SK-N-SH (cell line): ENCODE data around the gene KAT8. TPM values are rescaled to one million over a fixed set of nuclear protein-coding genes. Genes with fewer than 3 reads are reported as not detected.
A peak's percentile ranks its signal among the peaks of the same experiment; 100 is the strongest.

Experiments
- CTCF ChIA-PET: fragments of 300-600, 350-600 bp; formaldehyde crosslinking; extraction: SDS; loops from one replicate; lab custom pipeline; 2021; lab: Yijun Ruan, JAX
- POLR2A ChIA-PET: fragments of 350-600 bp; sonication (Branson Sonifier 250); formaldehyde crosslinking; extraction: SDS; loops from one replicate; lab custom pipeline; 2020; ENCODE audit warnings: antibody characterized with exemption, inconsistent platforms; lab: Yijun Ruan, JAX
- DNase-seq: peaks from one replicate; pipeline ENCODE4 v3.0.0; 2012
- H2AFZ ChIP-seq: fragments of 200-600 bp; sonication (generic); 2 replicates; pipeline ENCODE4 v1.8.1; 2016; ENCODE audit warnings: antibody characterized with exemption, mild to moderate bottlenecking, low read depth
- H3F3A ChIP-seq: fragments of 200-600 bp; sonication (generic); replicated peaks from 2 replicates; pipeline ENCODE3; 2016; ENCODE audit warnings: antibody characterized with exemption, mild to moderate bottlenecking; ENCODE audit not compliant: insufficient read depth
- H3K27ac ChIP-seq, 2 experiments: fragments of 200-500 bp in 1 of 2; fragments of 200-600 bp in 1 of 2; sonication (Bioruptor generic) in 1 of 2; sonication (generic), shearing (Covaris generic) in 1 of 2; 2 replicates each; pipeline versions ENCODE4 v1.5.1 to v1.6.1; 2014 to 2016; ENCODE audit warnings: low read depth in 2 of 2, inconsistent platforms in 1 of 2, low read length in 1 of 2, mild to moderate bottlenecking in 1 of 2, mixed read lengths in 1 of 2
- H3K27me3 ChIP-seq: fragments of 200-600 bp; sonication (generic), shearing (Covaris generic); 2 replicates; pipeline ENCODE4 v1.6.1; 2016; ENCODE audit warnings: mixed run types; ENCODE audit not compliant: insufficient read depth
- H3K36me3 ChIP-seq, 2 experiments: fragments of 200-500 bp in 1 of 2; fragments of 200-600 bp in 1 of 2; sonication (Bioruptor generic) in 1 of 2; sonication (generic) in 1 of 2; replicated peaks in 1 of 2; 2 replicates each; pipeline versions ENCODE3 to v1.5.1; 2014 to 2016; ENCODE audit warnings: low read length in 1 of 2, mild to moderate bottlenecking in 1 of 2; ENCODE audit not compliant: insufficient read depth in 2 of 2, control insufficient read depth in 1 of 2
- H3K4me1 ChIP-seq, 2 experiments: fragments of 200-500 bp in 1 of 2; fragments of 200-600 bp in 1 of 2; sonication (Bioruptor generic) in 1 of 2; sonication (generic), shearing (Covaris generic) in 1 of 2; 2 replicates each; pipeline versions ENCODE4 v1.5.1 to v1.6.1; 2014 to 2016; ENCODE audit warnings: low read depth in 1 of 2, low read length in 1 of 2, mixed run types in 1 of 2; ENCODE audit not compliant: insufficient read depth in 2 of 2, control insufficient read depth in 1 of 2
- H3K4me2 ChIP-seq: fragments of 200-600 bp; sonication (generic), shearing (Covaris generic); 2 replicates; pipeline ENCODE4 v1.6.1; 2017; ENCODE audit warnings: mixed run types
- H3K4me3 ChIP-seq, 2 experiments: fragments of 200-500 bp in 1 of 2; fragments of 200-600 bp in 1 of 2; sonication (Bioruptor generic) in 1 of 2; sonication (generic), shearing (Covaris generic) in 1 of 2; 2 replicates each; pipeline versions ENCODE4 v1.5.1 to v1.8.1; 2014 to 2016; ENCODE audit warnings: low read depth in 2 of 2, inconsistent platforms in 1 of 2, low read length in 1 of 2, mild to moderate bottlenecking in 1 of 2, mixed read lengths in 1 of 2, moderate library complexity in 1 of 2
- H3K79me2 ChIP-seq: fragments of 200-600 bp; sonication (generic); 2 replicates; pipeline ENCODE4 v1.8.1; 2017; ENCODE audit warnings: mild to moderate bottlenecking; ENCODE audit not compliant: insufficient read depth
- H3K9ac ChIP-seq: fragments of 200-600 bp; sonication (generic); 2 replicates; pipeline ENCODE4 v1.6.1; 2017; ENCODE audit warnings: mixed run types
- H3K9me2 ChIP-seq: fragments of 200-600 bp; sonication (generic); 2 replicates; pipeline ENCODE4 v1.6.1; 2017; ENCODE audit warnings: mixed run types
- H3K9me3 ChIP-seq: fragments of 200-600 bp; sonication (generic); 2 replicates; pipeline ENCODE4 v1.6.1; 2017; ENCODE audit warnings: mixed run types, mild to moderate bottlenecking, moderate library complexity
- H4K20me1 ChIP-seq: fragments of 200-600 bp; sonication (generic); 2 replicates; pipeline ENCODE4 v1.6.1; 2017; ENCODE audit warnings: mild to moderate bottlenecking, mixed run types; ENCODE audit not compliant: insufficient read depth
- EP300 ChIP-seq, 2 experiments: IDR thresholded peaks; 2 replicates each; pipeline versions ENCODE4 v1.4.0 to v1.6.1; 2012; ENCODE audit warnings: borderline replicate concordance in 1 of 2, low read depth in 1 of 2, low read length in 1 of 2
- EZH2phosphoT487 ChIP-seq: fragments of 200-600 bp; sonication (generic); IDR thresholded peaks from 2 replicates; pipeline ENCODE4 v1.6.1; 2017; ENCODE audit warnings: low read depth, mixed run types, mild to moderate bottlenecking, antibody characterized with exemption, moderate library complexity, borderline replicate concordance
- FOSL2 ChIP-seq: IDR thresholded peaks from 2 replicates; pipeline ENCODE4 v1.4.0; 2012; ENCODE audit warnings: low read depth, mild to moderate bottlenecking, moderate library complexity, borderline replicate concordance
- FOXM1 ChIP-seq: IDR thresholded peaks from 2 replicates; pipeline ENCODE4 v1.4.0; 2012; ENCODE audit warnings: low read depth, mild to moderate bottlenecking
- GABPA ChIP-seq: IDR thresholded peaks from 2 replicates; pipeline ENCODE4 v1.4.0; 2012; ENCODE audit warnings: low read depth, mild to moderate bottlenecking
- MAX ChIP-seq: IDR thresholded peaks from 2 replicates; pipeline ENCODE4 v1.4.0; 2012; ENCODE audit warnings: low read depth
- MXI1 ChIP-seq: IDR thresholded peaks from 2 replicates; pipeline ENCODE4 v1.6.1; 2012; ENCODE audit warnings: mild to moderate bottlenecking, low read depth, low read length, improper control_type of control experiment
- NRF1 ChIP-seq: IDR thresholded peaks from 2 replicates; pipeline ENCODE4 v1.6.1; 2012; ENCODE audit warnings: low read depth, mild to moderate bottlenecking, low read length
- PBX3 ChIP-seq: IDR thresholded peaks from 2 replicates; pipeline ENCODE4; 2012
- POLR2AphosphoS5 ChIP-seq: IDR thresholded peaks from 2 replicates; pipeline ENCODE4 v1.6.1; 2012; ENCODE audit warnings: low read depth, low read length
- RCOR1 ChIP-seq: fragments of 150-350 bp; IDR thresholded peaks from 2 replicates; pipeline ENCODE4 v1.6.1; 2017; ENCODE audit warnings: antibody characterized with exemption, low read length
- RFX5 ChIP-seq: IDR thresholded peaks from 2 replicates; pipeline ENCODE4 v1.6.1; 2012; ENCODE audit warnings: mild to moderate bottlenecking, improper control_type of control experiment, low read length
- RXRA ChIP-seq: IDR thresholded peaks from 2 replicates; pipeline ENCODE4 v1.4.0; 2012; ENCODE audit warnings: low read depth, mild to moderate bottlenecking, borderline replicate concordance
- TAF1 ChIP-seq: IDR thresholded peaks from 2 replicates; pipeline ENCODE4 v1.6.1; 2012; ENCODE audit warnings: low read depth, mild to moderate bottlenecking, low read length, moderate library complexity, borderline replicate concordance
- USF2 ChIP-seq: fragments of 150-350 bp; IDR thresholded peaks from 2 replicates; pipeline ENCODE4 v1.6.1; 2017; ENCODE audit warnings: antibody characterized with exemption, low read length, low read depth, borderline replicate concordance
- YY1 ChIP-seq: IDR thresholded peaks from 2 replicates; pipeline ENCODE4 v1.4.0; 2012; ENCODE audit warnings: low read depth, mild to moderate bottlenecking
- ZBTB33 ChIP-seq: IDR thresholded peaks from 2 replicates; pipeline ENCODE4 v1.4.0; 2012; ENCODE audit warnings: low read depth, borderline replicate concordance
- WGBS: methylation state at CpG from one replicate; pipeline ENCODE4 v1.1.6; 2017; ENCODE audit warnings: low lambda C conversion rate; 5-methylcytosine and 5-hydroxymethylcytosine counted together
- polyA plus RNA-seq, 3 experiments: library from polyadenylated mRNA; depleted of rRNA; stranded (reverse); fragments of >200 nt; gene quantifications; 2 replicates each; pipeline ENCODE4 v1.2.3, GENCODE V29; 2012

The KAT8 gene
- polyA plus RNA-seq, 1 of the 3 experiments (the other 2 are of a cell fraction), result 52.0 TPM

GRCh38 chr16:31134091-31134571 lies 16.7 kb downstream of the KAT8 start:
- Histone ChIP-seq H3F3A (no peaks in the 10 kb centered on the region), H2AFZ (no peak overlapping the region), H3K4me3 (no peak overlapping the region), H3K4me1 (peaks cover 4 to 28% of the 10 kb centered on the region in 2 experiments; a peak in 2 of 4 replicates), H3K9ac (no peak overlapping the region), H3K4me2 (no peak overlapping the region), H3K9me3 (no peaks in the 10 kb centered on the region), H4K20me1 (no peaks in the 10 kb centered on the region), H3K79me2 (no peaks in the 10 kb centered on the region), H3K36me3 (peaks cover 0 to 13% of the 10 kb centered on the region in 2 experiments), H3K9me2 (no peaks in the 10 kb centered on the region), H3K27me3 (no peaks in the 10 kb centered on the region), H3K27ac (peak overlapping the region in 1 of 2 experiments; percentile 24; a peak in 1 of 4 replicates)
- ChIA-PET POLR2A (interaction anchor here (0.6 to 3.9 kb wide), 2 partner anchors 17 to 132 kb away, joined by 3 to 15 read pairs; partner anchors contain the start of gene KAT8), CTCF (interaction anchor here (1.0 to 1.2 kb wide), 3 partner anchors 22 to 151 kb away, joined by 3 to 4 read pairs (median 4); no protein-coding TSS in a partner anchor)
- no peak for DNase-seq
- WGBS, result 52% methylated on average over 5 of the region's 5 CpGs
- no peak for TF ChIP-seq PBX3
- TF ChIP-seq USF2, result no peak
- no peak for TF ChIP-seq MAX
- no peak for TF ChIP-seq POLR2AphosphoS5
- no peak for TF ChIP-seq RFX5
- no peak for TF ChIP-seq FOXM1
- no peak for TF ChIP-seq EP300 (IDR thresholded peaks at IDR 0.05; ENCODE audit: borderline replicate concordance in 1 of 2, low read depth in 1 of 2, low read length in 1 of 2)
- TF ChIP-seq NRF1, result no peak
- TF ChIP-seq TAF1, result no peak
- TF ChIP-seq RCOR1, result no peak
- TF ChIP-seq RXRA, result no peak
- TF ChIP-seq MXI1, result no peak

- Histone ChIP-seq H3F3A (no peaks in the 10 kb centered on the region), H3K27me3 (no peaks in the 10 kb centered on the region), H3K9me3 (no peaks in the 10 kb centered on the region), H3K27ac (no peak overlapping the region; a peak in 1 of 4 replicates), H3K9ac (no peak overlapping the region), H3K4me2 (no peak overlapping the region), H2AFZ (no peak overlapping the region), H3K4me3 (no peak overlapping the region), H4K20me1 (no peaks in the 10 kb centered on the region), H3K9me2 (no peaks in the 10 kb centered on the region), H3K79me2 (no peaks in the 10 kb centered on the region), H3K36me3 (peaks cover 0 to 13% of the 10 kb centered on the region in 2 experiments), H3K4me1 (peaks cover 4 to 31% of the 10 kb centered on the region in 2 experiments; a peak in 2 of 4 replicates)
- 84% methylated on average over 18 of the region's 18 CpGs for WGBS
- POLR2A ChIA-PET, result interaction anchor here (0.6 to 3.9 kb wide), 2 partner anchors 18 to 132 kb away, joined by 3 to 15 read pairs; partner anchors contain the start of gene KAT8
- no peak for DNase-seq
- CTCF ChIA-PET, result interaction anchor here (1.0 to 1.2 kb wide), 3 partner anchors 23 to 152 kb away, joined by 3 to 4 read pairs (median 4); no protein-coding TSS in a partner anchor
- TF ChIP-seq FOSL2 (no peak), EZH2phosphoT487 (no peak), GABPA (no peak), RCOR1 (no peak), ZBTB33 (no peak), RFX5 (no peak), YY1 (no peak)
These were observed 17.4 kb downstream of the KAT8 start for GRCh38 chr16:31134625-31135534.
